Left lung (tissue), 10 donors: ENCODE results near the gene NOL4L. TPM values are rescaled to one million over a fixed set of nuclear protein-coding genes. Genes with fewer than 3 reads are reported as not detected.

Source experiments
- ATAC-seq: fragments of 200-7000 bp; cut with Tn5 transposase; one replicate; pipeline ENCODE4 v1.9.1; 2020; ENCODE audit warnings: moderate library complexity
- DNase-seq, 4 donors: peaks; one replicate each; pipeline ENCODE4 v3.0.0-alpha.2; 2013 to 2020
- H3K27ac ChIP-seq, 2 donors: fragments of 200-600 bp; sonication (generic) in 1 of 2; one replicate each; pipeline versions ENCODE4 v1.5.0 to v1.8.0; 2020 to 2021
- H3K27me3 ChIP-seq, 2 donors: fragments of 200-600 bp; sonication (generic) in 1 of 2; one replicate each; pipeline versions ENCODE4 v1.5.0 to v1.8.0; 2020 to 2021
- H3K36me3 ChIP-seq, 2 donors: fragments of 200-600 bp; sonication (generic) in 1 of 2; one replicate each; pipeline versions ENCODE4 v1.5.0 to v1.8.0; 2020 to 2021
- H3K4me1 ChIP-seq, 2 donors: fragments of 200-600 bp; one replicate each; pipeline ENCODE4 v1.8.0; 2021
- H3K4me3 ChIP-seq, 2 donors: fragments of 200-600 bp; sonication (generic) in 1 of 2; one replicate each; pipeline versions ENCODE4 v1.5.0 to v1.8.0; 2020 to 2021; ENCODE audit warnings: mild to moderate bottlenecking in 1 of 2
- H3K9me3 ChIP-seq, 2 donors: fragments of 200-600 bp; sonication (generic) in 1 of 2; one replicate each; pipeline versions ENCODE4 v1.5.0 to v1.8.0; 2020 to 2021
- CTCF ChIP-seq, 2 donors: fragments of 200-600 bp; sonication (generic) in 1 of 2; IDR thresholded peaks; one replicate each; pipeline versions ENCODE4 v1.5.0 to v1.8.0; 2021; ENCODE audit warnings: antibody characterized with exemption in 2 of 2
- intact Hi-C, 2 donors: fragments of 100-400 bp; cut with DNase I; formaldehyde crosslinking; loops; one replicate each; pipeline versions ENCODE4 v1.11.2 to v1.14.2; 2022
- polyA plus RNA-seq, 6 donors: library from polyadenylated mRNA; unstranded; fragments of 120-200 nt; gene quantifications; one replicate each; pipeline ENCODE4 v1.2.1, GENCODE V29; 2013; ENCODE audit not compliant: insufficient read length in 6 of 6
- total RNA-seq, 2 donors: library from RNA; stranded (reverse); fragmentation: NEBNext Ultra II Directional; extraction: Animal tissue kit (Norgen Biotek cat#: 25700); gene quantifications; one replicate each; pipeline ENCODE4 v1.2.1, GENCODE V29; 2021
- donor health status: DM: no; HTN: yes; CAD: no.
- donor health status: DM: no; HTN: no; CAD: no.

The NOL4L gene
- total and polyA plus RNA-seq, 8 donors, result 16.7 to 49.0 (median 40.7) TPM

- TF ChIP-seq CTCF (IDR thresholded peaks at IDR 0.05), result no peak
- H3K4me3 ChIP-seq, result no peak overlapping the region
- no peaks in the 10 kb centered on the region for H3K36me3 ChIP-seq
- intact Hi-C loops, result no loop called here
- no peak for ATAC-seq
- H3K4me1 ChIP-seq, result peaks cover 15 to 35% of the 10 kb centered on the region in 2 donors
- H3K27ac ChIP-seq, result no peak overlapping the region
- H3K9me3 ChIP-seq, result no peaks in the 10 kb centered on the region
- peaks cover 0 to 19% of the 10 kb centered on the region in 2 donors for H3K27me3 ChIP-seq
- peak in 2 of 4 donors; percentile 26 to 65 for DNase-seq
These were observed 43.5 kb downstream of the NOL4L start for GRCh38 chr20:32541323-32542258.

DNA sequence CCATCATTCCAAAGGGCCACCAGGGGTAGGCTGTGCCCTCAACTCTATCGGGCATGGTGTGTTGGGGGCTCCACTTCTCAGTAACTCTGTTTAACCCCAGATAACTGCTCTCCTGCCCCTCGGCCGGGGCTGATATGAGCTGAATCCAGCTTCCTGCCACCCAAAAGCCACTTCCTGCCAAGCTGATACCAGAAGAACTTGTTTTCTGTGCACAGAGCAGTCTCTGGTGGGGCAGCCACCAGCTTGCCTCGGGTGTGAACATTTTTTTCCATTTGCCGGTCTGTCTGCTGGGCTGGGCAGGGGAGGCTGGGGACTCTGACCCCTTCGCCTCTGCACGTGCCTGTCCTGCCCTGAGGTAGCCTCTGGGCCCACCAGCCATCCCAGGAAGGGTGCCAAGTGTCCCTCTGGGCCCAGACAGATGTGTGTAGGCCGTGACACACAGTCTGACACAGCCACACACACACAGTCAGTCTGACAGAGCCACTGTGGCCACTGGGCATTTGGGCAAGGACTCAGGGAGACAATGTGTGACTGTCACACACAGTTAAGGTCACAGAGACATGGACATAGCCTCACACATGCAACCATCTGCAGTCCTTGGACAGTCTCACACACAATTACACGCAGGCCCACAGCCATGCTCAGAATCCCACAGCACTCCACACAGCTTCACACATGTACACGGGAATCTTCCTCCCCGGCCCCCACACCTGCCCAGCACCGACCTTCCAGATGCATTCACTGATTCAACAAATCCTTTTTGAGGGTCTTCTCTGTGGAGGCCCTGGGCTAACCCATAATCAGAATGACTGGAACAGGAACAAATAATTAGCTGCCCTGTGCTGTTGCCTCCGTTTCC is 45.1 kb downstream of the NOL4L start:
- Histone ChIP-seq H3K9me3 (no peaks in the 10 kb centered on the region), H3K4me1 (peaks cover 15 to 46% of the 10 kb centered on the region in 2 donors), H3K4me3 (no peak overlapping the region), H3K27ac (peak overlapping the region in 1 of 2 donors; percentile 39), H3K36me3 (no peaks in the 10 kb centered on the region), H3K27me3 (peaks cover 0 to 19% of the 10 kb centered on the region in 2 donors)
- DNase-seq (peak in 1 of 4 donors; percentile 49), ATAC-seq (no peak)
- intact Hi-C loops, result no loop called here
- no peak for TF ChIP-seq CTCF (IDR thresholded peaks at IDR 0.05)

- no peak for ATAC-seq
- Histone ChIP-seq H3K36me3 (no peaks in the 10 kb centered on the region), H3K27me3 (peaks cover 0 to 19% of the 10 kb centered on the region in 2 donors), H3K4me1 (peaks cover 15 to 50% of the 10 kb centered on the region in 2 donors), H3K9me3 (no peaks in the 10 kb centered on the region), H3K4me3 (no peak overlapping the region), H3K27ac (peak overlapping the region; percentile 33 to 41)
- intact Hi-C loops, result no loop called here
- no peak for TF ChIP-seq CTCF (IDR thresholded peaks at IDR 0.05)
- peak in 1 of 4 donors; percentile 29 for DNase-seq
These were observed 45.9 kb downstream of the NOL4L start for GRCh38 chr20:32539026-32539816.

DNA sequence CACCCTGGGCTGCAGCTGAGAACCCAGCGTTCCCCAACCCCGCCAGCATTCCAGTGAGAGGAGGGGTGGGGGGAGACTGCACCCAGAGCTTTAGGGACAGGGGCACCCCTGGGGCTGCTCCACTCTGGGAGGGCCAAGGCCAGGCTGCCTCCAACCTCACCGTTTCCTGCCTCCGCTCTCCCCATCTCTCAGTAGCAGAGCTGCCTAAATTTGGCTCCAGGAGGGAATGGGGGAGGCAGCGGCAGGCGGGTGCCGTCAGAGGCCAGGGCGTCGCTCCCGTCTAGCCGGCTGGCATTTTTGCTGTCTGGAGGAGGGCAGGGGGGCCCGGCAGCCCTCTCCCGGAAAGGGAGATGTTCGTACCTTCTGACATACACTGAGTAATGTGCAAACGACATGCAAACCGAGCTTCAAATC is 46.6 kb downstream of the NOL4L start:
- Histone ChIP-seq H3K27me3 (peaks cover 0 to 19% of the 10 kb centered on the region in 2 donors), H3K36me3 (no peaks in the 10 kb centered on the region), H3K4me1 (peaks cover 15 to 50% of the 10 kb centered on the region in 2 donors), H3K27ac (peak overlapping the region; percentile 33 to 41), H3K9me3 (no peaks in the 10 kb centered on the region), H3K4me3 (no peak overlapping the region)
- no peak for ATAC-seq
- peak in 1 of 4 donors; percentile 56 for DNase-seq
- no peak for TF ChIP-seq CTCF (IDR thresholded peaks at IDR 0.05)
- intact Hi-C loops, result no loop called here
